Omental fat pad (tissue), 4 donors: ENCODE results near the gene DOCK6. TPM values are rescaled to one million over a fixed set of nuclear protein-coding genes. Genes with fewer than 3 reads are reported as not detected.

ENCODE experiments used
- ATAC-seq: fragments of 150-250 bp; one replicate; pipeline ENCODE4 v1.9.1; 2016; ENCODE audit warnings: mild to moderate bottlenecking, moderate library complexity; ENCODE audit not compliant: low FRiP score
- DNase-seq: peaks from one replicate; pipeline ENCODE4 v3.0.0-alpha.2; 2019; ENCODE audit warnings: low spot score
- CTCF ChIP-seq, 3 donors: fragments of 450-650 bp; IDR thresholded peaks; one replicate each; pipeline ENCODE4 v1.5.1; 2016 to 2017; ENCODE audit warnings: antibody characterized with exemption in 3 of 3, mild to moderate bottlenecking in 3 of 3, moderate library complexity in 2 of 3
- total RNA-seq, 4 donors: library from RNA; depleted of rRNA; stranded (reverse); fragments of >200 nt; gene quantifications; one replicate each; pipeline ENCODE4 v1.1.0, GENCODE V29; 2016

Gene DOCK6
- total RNA-seq, 4 donors from 2014 or later: 17.1 to 109 (median 41.4) TPM

- TF ChIP-seq CTCF (IDR thresholded peaks at IDR 0.05): no peak
Measured at GRCh38 chr19:11247391-11247790, 14.9 kb downstream of the DOCK6 start.

GRCh38 chr19:11246941-11247340 lies 15.4 kb downstream of the DOCK6 start:
- no peak for TF ChIP-seq CTCF (IDR thresholded peaks at IDR 0.05)
- ATAC-seq (no peak), DNase-seq (no peak)

More at GRCh38 chr19:11247391-11247790, 14.9 kb downstream of the DOCK6 start:
- ATAC-seq: peak; percentile 30
- DNase-seq: no peak

- no peak for ATAC-seq
Measured at GRCh38 chr19:11244846-11245589, 17.3 kb downstream of the DOCK6 start.

GRCh38 chr19:11243798-11244169 lies 18.5 kb downstream of the DOCK6 start:
- ATAC-seq (no peak), DNase-seq (no peak)
- no peak for TF ChIP-seq CTCF (IDR thresholded peaks at IDR 0.05)

More at GRCh38 chr19:11244846-11245589, 17.3 kb downstream of the DOCK6 start:
- no peak for DNase-seq
- TF ChIP-seq CTCF (IDR thresholded peaks at IDR 0.05): no peak

GRCh38 chr19:11242864-11243797 lies 19.2 kb downstream of the DOCK6 start:
- no peak for TF ChIP-seq CTCF (IDR thresholded peaks at IDR 0.05)
- DNase-seq (peak; percentile 84), ATAC-seq (peak; percentile 75)

GRCh38 chr19:11242025-11242424 lies 20.3 kb downstream of the DOCK6 start:
- ATAC-seq (no peak), DNase-seq (no peak)
- no peak for TF ChIP-seq CTCF (IDR thresholded peaks at IDR 0.05)
